Measurements from ENCODE around the gene CD36.

DNA sequence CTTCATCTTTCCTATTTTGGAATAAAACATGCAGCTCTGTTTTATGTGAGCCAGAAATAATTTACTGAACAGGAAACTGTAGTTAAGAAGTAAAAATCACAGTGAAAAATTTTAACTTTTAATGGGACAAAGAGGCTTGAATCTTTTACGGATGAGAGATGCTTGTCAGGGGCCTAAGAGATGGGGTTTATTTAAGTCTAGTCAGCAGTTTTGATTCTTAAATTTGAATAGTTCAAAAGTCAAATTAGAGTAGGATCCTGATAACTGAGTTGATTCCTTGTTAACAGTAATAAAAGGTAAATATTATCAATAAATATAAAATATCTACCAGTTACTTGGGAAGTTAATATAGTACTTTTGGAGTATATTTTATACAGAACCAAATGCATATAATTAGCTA is 24.9 kb upstream of the CD36 start:
- TF ChIP-seq EZH2 (IDR thresholded peaks at IDR 0.05; ENCODE audit: low read depth, unreplicated experiment) (no peak), EZH2phosphoT487 (IDR thresholded peaks at IDR 0.05; ENCODE audit: unreplicated experiment) (no peak), STAT1 (IDR thresholded peaks at IDR 0.05; ENCODE audit: unreplicated experiment) (no peak)
- TF ChIP-seq, protein P1, sequence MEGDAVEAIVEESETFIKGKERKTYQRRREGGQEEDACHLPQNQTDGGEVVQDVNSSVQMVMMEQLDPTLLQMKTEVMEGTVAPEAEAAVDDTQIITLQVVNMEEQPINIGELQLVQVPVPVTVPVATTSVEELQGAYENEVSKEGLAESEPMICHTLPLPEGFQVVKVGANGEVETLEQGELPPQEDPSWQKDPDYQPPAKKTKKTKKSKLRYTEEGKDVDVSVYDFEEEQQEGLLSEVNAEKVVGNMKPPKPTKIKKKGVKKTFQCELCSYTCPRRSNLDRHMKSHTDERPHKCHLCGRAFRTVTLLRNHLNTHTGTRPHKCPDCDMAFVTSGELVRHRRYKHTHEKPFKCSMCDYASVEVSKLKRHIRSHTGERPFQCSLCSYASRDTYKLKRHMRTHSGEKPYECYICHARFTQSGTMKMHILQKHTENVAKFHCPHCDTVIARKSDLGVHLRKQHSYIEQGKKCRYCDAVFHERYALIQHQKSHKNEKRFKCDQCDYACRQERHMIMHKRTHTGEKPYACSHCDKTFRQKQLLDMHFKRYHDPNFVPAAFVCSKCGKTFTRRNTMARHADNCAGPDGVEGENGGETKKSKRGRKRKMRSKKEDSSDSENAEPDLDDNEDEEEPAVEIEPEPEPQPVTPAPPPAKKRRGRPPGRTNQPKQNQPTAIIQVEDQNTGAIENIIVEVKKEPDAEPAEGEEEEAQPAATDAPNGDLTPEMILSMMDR (conservative IDR thresholded peaks at IDR 0.05; ENCODE audit: low read depth in 2 of 2) = no peak
